ENCODE data around the gene PPA2.
"Not testable (repeated sequence)": the region's sequence is repeated elsewhere in the genome, so short reads cannot be mapped to it uniquely, and the experiment has no call there.

The PPA2 gene

GRCh38 chr4:105434940-105435339 is 38.9 kb downstream of the PPA2 start:
- Mint-ChIP-seq H3K27me3 (no peaks in the 10 kb centered on the region), H3K4me1 (ENCODE audit: low read depth) (no peaks in the 10 kb centered on the region), H3K36me3 (peaks cover 58% of the 10 kb centered on the region), H3K27ac (no peak overlapping the region), H3K4me3 (no peak overlapping the region), H3K9me3 (ENCODE audit: low read depth) (peaks cover 23% of the 10 kb centered on the region)

- no peak overlapping the region for H3K4me3 Mint-ChIP-seq
- H3K27me3 Mint-ChIP-seq: no peaks in the 10 kb centered on the region
- no peak overlapping the region for H3K27ac Mint-ChIP-seq
- no peaks in the 10 kb centered on the region for H3K4me1 Mint-ChIP-seq (ENCODE audit: low read depth)
- peaks cover 54% of the 10 kb centered on the region for H3K36me3 Mint-ChIP-seq
- peaks cover 23% of the 10 kb centered on the region for H3K9me3 Mint-ChIP-seq (ENCODE audit: low read depth)
Measured at GRCh38 chr4:105433421-105433820, 40.4 kb downstream of the PPA2 start.

- Mint-ChIP-seq H3K27me3 (no peaks in the 10 kb centered on the region), H3K27ac (no peak overlapping the region), H3K9me3 (ENCODE audit: low read depth) (peaks cover 25% of the 10 kb centered on the region), H3K36me3 (peaks cover 56% of the 10 kb centered on the region), H3K4me3 (no peak overlapping the region), H3K4me1 (ENCODE audit: low read depth) (no peaks in the 10 kb centered on the region)
Measured at GRCh38 chr4:105432438-105432837, 41.4 kb downstream of the PPA2 start.

- Mint-ChIP-seq H3K4me1 (ENCODE audit: low read depth) (no peaks in the 10 kb centered on the region), H3K27ac (no peak overlapping the region), H3K9me3 (ENCODE audit: low read depth) (peaks cover 12% of the 10 kb centered on the region), H3K27me3 (no peaks in the 10 kb centered on the region), H3K4me3 (no peak overlapping the region), H3K36me3 (peaks cover 53% of the 10 kb centered on the region)
Measured at GRCh38 chr4:105430811-105431210, 43.1 kb downstream of the PPA2 start.

GRCh38 chr4:105426187-105426897 is 47.5 kb downstream of the PPA2 start:
- no peak overlapping the region for H3K27ac Mint-ChIP-seq
- H3K36me3 Mint-ChIP-seq: peaks cover 49% of the 10 kb centered on the region
- H3K4me3 Mint-ChIP-seq: no peak overlapping the region

GRCh38 chr4:105422207-105422920 is 51.5 kb downstream of the PPA2 start:
- Mint-ChIP-seq H3K4me3 (no peak overlapping the region), H3K27me3 (no peaks in the 10 kb centered on the region), H3K9me3 (ENCODE audit: low read depth) (peaks cover 10% of the 10 kb centered on the region), H3K4me1 (ENCODE audit: low read depth) (peaks cover 14% of the 10 kb centered on the region), H3K36me3 (peaks cover 31% of the 10 kb centered on the region), H3K27ac (no peak overlapping the region)

More at GRCh38 chr4:105426187-105426897, 47.5 kb downstream of the PPA2 start:
- peaks cover 12% of the 10 kb centered on the region for H3K4me1 Mint-ChIP-seq (ENCODE audit: low read depth)
- H3K9me3 Mint-ChIP-seq (ENCODE audit: low read depth): peaks cover 12% of the 10 kb centered on the region
- no peaks in the 10 kb centered on the region for H3K27me3 Mint-ChIP-seq

- H3K27ac Mint-ChIP-seq: no peak overlapping the region
- H3K36me3 Mint-ChIP-seq: peaks cover 17% of the 10 kb centered on the region
- H3K9me3 Mint-ChIP-seq (ENCODE audit: low read depth): no peaks in the 10 kb centered on the region
- no peaks in the 10 kb centered on the region for H3K27me3 Mint-ChIP-seq
- peaks cover 7% of the 10 kb centered on the region for H3K4me1 Mint-ChIP-seq (ENCODE audit: low read depth)
- H3K4me3 Mint-ChIP-seq: no peak overlapping the region
Measured at GRCh38 chr4:105417624-105418023, 56.2 kb downstream of the PPA2 start.

GRCh38 chr4:105415281-105415744 is 58.5 kb downstream of the PPA2 start:
- H3K36me3 Mint-ChIP-seq: peaks cover 29% of the 10 kb centered on the region
- no peak overlapping the region for H3K27ac Mint-ChIP-seq
- H3K4me1 Mint-ChIP-seq (ENCODE audit: low read depth): peaks cover 4% of the 10 kb centered on the region
- no peak overlapping the region for H3K4me3 Mint-ChIP-seq
- no peaks in the 10 kb centered on the region for H3K27me3 Mint-ChIP-seq
- no peaks in the 10 kb centered on the region for H3K9me3 Mint-ChIP-seq (ENCODE audit: low read depth)

GRCh38 chr4:105414316-105414715 is 59.5 kb downstream of the PPA2 start:
- no peaks in the 10 kb centered on the region for H3K9me3 Mint-ChIP-seq (ENCODE audit: low read depth)
- no peak overlapping the region for H3K27ac Mint-ChIP-seq
- no peaks in the 10 kb centered on the region for H3K27me3 Mint-ChIP-seq
- H3K4me3 Mint-ChIP-seq: no peak overlapping the region
- H3K4me1 Mint-ChIP-seq (ENCODE audit: low read depth): peaks cover 11% of the 10 kb centered on the region
- H3K36me3 Mint-ChIP-seq: peaks cover 36% of the 10 kb centered on the region

- H3K9me3 Mint-ChIP-seq (ENCODE audit: low read depth); H3K27ac Mint-ChIP-seq; H3K4me3 Mint-ChIP-seq; H3K27me3 Mint-ChIP-seq: not testable (repeated sequence)
- peaks cover 22% of the 10 kb centered on the region for H3K4me1 Mint-ChIP-seq (ENCODE audit: low read depth)
- H3K36me3 Mint-ChIP-seq: peaks cover 58% of the 10 kb centered on the region
Measured at GRCh38 chr4:105409135-105409534, 64.7 kb downstream of the PPA2 start.

GRCh38 chr4:105400901-105401677 is 72.8 kb downstream of the PPA2 start:
- H3K27me3 Mint-ChIP-seq: no peaks in the 10 kb centered on the region

GRCh38 chr4:105399532-105400161 is 74.2 kb downstream of the PPA2 start:
- Mint-ChIP-seq H3K27me3 (no peaks in the 10 kb centered on the region), H3K4me3 (no peak overlapping the region), H3K27ac (no peak overlapping the region), H3K36me3 (peaks cover 18% of the 10 kb centered on the region), H3K9me3 (ENCODE audit: low read depth) (no peaks in the 10 kb centered on the region), H3K4me1 (ENCODE audit: low read depth) (no peaks in the 10 kb centered on the region)

More at GRCh38 chr4:105400901-105401677, 72.8 kb downstream of the PPA2 start:
- Mint-ChIP-seq H3K9me3 (ENCODE audit: low read depth) (peaks cover 3% of the 10 kb centered on the region), H3K4me1 (ENCODE audit: low read depth) (no peaks in the 10 kb centered on the region), H3K27ac (no peak overlapping the region), H3K36me3 (peaks cover 24% of the 10 kb centered on the region), H3K4me3 (no peak overlapping the region)

GRCh38 chr4:105392858-105393257 is 81.0 kb downstream of the PPA2 start:
- Mint-ChIP-seq H3K9me3 (ENCODE audit: low read depth) (no peaks in the 10 kb centered on the region), H3K27me3 (no peaks in the 10 kb centered on the region), H3K27ac (no peak overlapping the region), H3K4me1 (ENCODE audit: low read depth) (no peaks in the 10 kb centered on the region), H3K4me3 (no peak overlapping the region), H3K36me3 (peaks cover 28% of the 10 kb centered on the region)

GRCh38 chr4:105389167-105389566 is 84.7 kb downstream of the PPA2 start:
- Mint-ChIP-seq H3K27ac (no peak overlapping the region), H3K27me3 (no peaks in the 10 kb centered on the region), H3K4me3 (no peak overlapping the region), H3K9me3 (ENCODE audit: low read depth) (no peaks in the 10 kb centered on the region), H3K36me3 (peaks cover 37% of the 10 kb centered on the region), H3K4me1 (ENCODE audit: low read depth) (no peaks in the 10 kb centered on the region)
